Mesendoderm (in vitro differentiated cells): ENCODE data around the gene CASP4.

Experiments
- DNase-seq: peaks from one replicate; pipeline ENCODE4 v3.0.0; 2013
- H2AK5ac ChIP-seq: 2 replicates; pipeline ENCODE4 v1.6.1; 2013; ENCODE audit warnings: low read length, inconsistent platforms
- H2BK120ac ChIP-seq: 2 replicates; pipeline ENCODE4 v1.6.1; 2013; ENCODE audit warnings: low read depth, mild to moderate bottlenecking, low read length, moderate library complexity, mixed read lengths
- H2BK15ac ChIP-seq: replicated peaks from 2 replicates; pipeline ENCODE4 v1.6.1; 2013; ENCODE audit warnings: low read depth, mild to moderate bottlenecking, moderate library complexity
- H2BK5ac ChIP-seq: 2 replicates; pipeline ENCODE4 v1.6.1; 2013; ENCODE audit warnings: low read length, inconsistent platforms
- H3K18ac ChIP-seq: 2 replicates; pipeline ENCODE4 v1.6.1; 2013; ENCODE audit warnings: mild to moderate bottlenecking, low read length, mixed read lengths
- H3K23ac ChIP-seq: one replicate; pipeline ENCODE4 v1.6.1; 2013; ENCODE audit warnings: low read length
- H3K27ac ChIP-seq: 2 replicates; pipeline ENCODE4 v1.5.1; 2013; ENCODE audit warnings: low read depth, mild to moderate bottlenecking, inconsistent platforms, low read length, moderate library complexity
- H3K27me3 ChIP-seq: 2 replicates; pipeline ENCODE4 v1.6.1; 2013; ENCODE audit warnings: low read length, control low read depth, mild to moderate bottlenecking, inconsistent platforms; ENCODE audit not compliant: insufficient read depth, poor library complexity
- H3K36me3 ChIP-seq: 2 replicates; pipeline ENCODE4 v1.6.1; 2013; ENCODE audit warnings: low read length, inconsistent platforms; ENCODE audit not compliant: control insufficient read depth, insufficient read depth
- H3K4ac ChIP-seq: one replicate; pipeline ENCODE4 v1.6.1; 2013; ENCODE audit warnings: low read depth, mild to moderate bottlenecking, low read length, moderate library complexity
- H3K4me1 ChIP-seq: 2 replicates; pipeline ENCODE4 v1.6.1; 2013; ENCODE audit warnings: low read depth, low read length, inconsistent platforms; ENCODE audit not compliant: control insufficient read depth
- H3K4me2 ChIP-seq: 2 replicates; pipeline ENCODE4 v1.6.1; 2013; ENCODE audit warnings: low read length
- H3K4me3 ChIP-seq: 2 replicates; pipeline ENCODE4 v1.5.1; 2013; ENCODE audit warnings: mild to moderate bottlenecking, low read length
- H3K56ac ChIP-seq: one replicate; pipeline ENCODE4 v1.6.1; 2013; ENCODE audit warnings: low read length
- H3K79me1 ChIP-seq: 2 replicates; pipeline ENCODE4 v1.6.1; 2013; ENCODE audit warnings: low read length, inconsistent platforms
- H3K79me2 ChIP-seq: 2 replicates; pipeline ENCODE4 v1.6.1; 2013; ENCODE audit warnings: mild to moderate bottlenecking, low read length; ENCODE audit not compliant: control insufficient read depth, insufficient read depth
- H3K9ac ChIP-seq: 2 replicates; pipeline ENCODE4 v1.6.1; 2013; ENCODE audit warnings: low read length, inconsistent platforms
- H4K5ac ChIP-seq: one replicate; pipeline ENCODE4 v1.6.1; 2013; ENCODE audit warnings: low read length
- H4K8ac ChIP-seq: one replicate; pipeline ENCODE4 v1.6.1; 2013; ENCODE audit warnings: low read depth, mild to moderate bottlenecking, control low read depth, low read length, moderate library complexity
- WGBS: extraction: QIAGEN DNeasy Blood & Tissue Kit; methylation state at CpG from one replicate; pipeline ENCODE4 v1.1.7; 2013; ENCODE audit warnings: low lambda C conversion rate, missing lambda C conversion rate; ENCODE audit not compliant: insufficient coverage; ENCODE audit errors: extremely low coverage; 5-methylcytosine and 5-hydroxymethylcytosine counted together

Gene CASP4

DNA sequence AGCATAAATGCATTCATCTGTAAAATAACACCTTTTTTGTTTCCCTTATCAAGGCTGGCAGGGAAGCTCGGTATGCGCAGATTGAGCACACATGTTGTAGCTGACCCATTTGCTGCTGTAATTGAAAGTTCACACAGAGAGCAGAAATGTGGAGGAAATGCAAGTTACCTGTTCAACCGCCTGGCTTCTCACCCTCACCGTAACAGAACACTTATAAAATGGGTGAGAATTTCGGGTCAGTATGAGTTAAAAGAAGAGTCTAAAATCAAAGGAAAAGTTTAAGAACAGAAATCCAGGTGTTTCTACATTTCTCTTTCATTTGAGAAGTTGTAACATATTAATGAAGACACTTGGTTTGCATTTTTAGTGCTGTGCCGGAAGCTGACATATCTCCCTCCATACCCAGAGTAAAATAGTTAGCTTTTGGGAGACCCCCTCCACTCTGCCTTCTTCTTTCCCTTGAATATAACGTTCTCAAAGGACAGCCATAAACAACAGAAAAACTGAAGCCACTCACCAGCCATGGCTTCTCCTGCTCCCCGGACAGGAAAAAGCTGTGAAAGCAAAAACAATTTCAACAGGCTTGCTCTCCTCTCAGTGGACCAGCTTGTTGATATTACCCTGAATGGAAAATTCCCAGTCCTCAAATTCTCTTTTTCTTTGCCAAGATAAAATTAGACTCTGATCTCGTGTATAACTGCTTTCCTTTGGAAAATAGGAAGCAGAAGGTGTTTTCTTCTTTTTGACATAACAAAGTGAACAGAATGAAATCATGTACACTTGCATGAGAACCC, 70.3 kb downstream of the CASP4 start, which contains the start of gene CASP12:
Gene CASP12 (minus strand): TSS at position 570 of the 794 bp plus-strand sequence.
- Histone ChIP-seq H4K5ac (no peak within 1 kb of the TSS), H2AK5ac (no peak within 1 kb of the TSS), H4K8ac (no peak within 1 kb of the TSS), H3K4ac (no peak within 1 kb of the TSS), H3K4me1 (no peaks in the 10 kb centered on the region), H3K18ac (no peak within 1 kb of the TSS), H3K4me3 (no peak within 1 kb of the TSS), H3K23ac (no peak within 1 kb of the TSS), H3K79me1 (no peaks in the 10 kb centered on the region), H3K79me2 (no peaks in the 10 kb centered on the region), H3K27me3 (no peaks in the 10 kb centered on the region), H3K56ac (no peak within 1 kb of the TSS), H2BK120ac (no peak within 1 kb of the TSS), H3K36me3 (no peaks in the 10 kb centered on the region), H3K9ac (no peak within 1 kb of the TSS), H3K27ac (no peak within 1 kb of the TSS), H2BK15ac (no peak within 1 kb of the TSS), H3K4me2 (no peak within 1 kb of the TSS), H2BK5ac (no peak within 1 kb of the TSS)
- DNase-seq, result peak; percentile 19
- WGBS, result no CpG with 5 or more reads among the region's 9 CpGs

- Histone ChIP-seq H4K5ac (no peak overlapping the region), H3K79me2 (no peaks in the 10 kb centered on the region), H3K27ac (no peak overlapping the region), H2AK5ac (no peak overlapping the region), H3K4me3 (no peak overlapping the region), H3K4me2 (no peak overlapping the region), H3K4ac (no peak overlapping the region), H3K56ac (no peak overlapping the region), H3K4me1 (no peaks in the 10 kb centered on the region), H3K79me1 (no peaks in the 10 kb centered on the region), H4K8ac (no peak overlapping the region), H3K23ac (no peak overlapping the region), H2BK15ac (no peak overlapping the region), H2BK5ac (no peak overlapping the region), H3K18ac (no peak overlapping the region), H3K27me3 (no peaks in the 10 kb centered on the region), H2BK120ac (no peak overlapping the region), H3K36me3 (no peaks in the 10 kb centered on the region), H3K9ac (no peak overlapping the region)
- DNase-seq, result no peak
- WGBS, result no CpG with 5 or more reads among the region's 2 CpGs
Observed at GRCh38 chr11:104895634-104896033, 72.7 kb downstream of the CASP4 start.

GRCh38 chr11:104893876-104894275, 74.5 kb downstream of the CASP4 start:
- Histone ChIP-seq H3K9ac (no peak overlapping the region), H3K4me1 (no peaks in the 10 kb centered on the region), H3K27me3 (no peaks in the 10 kb centered on the region), H3K23ac (no peak overlapping the region), H4K8ac (no peak overlapping the region), H3K36me3 (no peaks in the 10 kb centered on the region), H2BK5ac (no peak overlapping the region), H3K56ac (no peak overlapping the region), H3K4me2 (no peak overlapping the region), H2AK5ac (no peak overlapping the region), H3K4me3 (no peak overlapping the region), H3K27ac (no peak overlapping the region), H2BK15ac (no peak overlapping the region), H4K5ac (no peak overlapping the region), H3K79me1 (no peaks in the 10 kb centered on the region), H3K18ac (no peak overlapping the region), H3K4ac (no peak overlapping the region), H3K79me2 (no peaks in the 10 kb centered on the region), H2BK120ac (no peak overlapping the region)
- WGBS, result no CpG with 5 or more reads among the region's 1 CpG
- DNase-seq, result no peak
